GM21619 (cell line): ENCODE results near the gene WDR20.
"Not testable (repeated sequence)": the region's sequence is repeated elsewhere in the genome, so short reads cannot be mapped to it uniquely, and the experiment has no call there.

Experiments used
- ATAC-seq: cut with Tn5 transposase; IDR thresholded peaks from one replicate; pipeline ENCODE4 v1.9.1; 2021; ENCODE audit not compliant: unreplicated experiment

WDR20 gene

DNA sequence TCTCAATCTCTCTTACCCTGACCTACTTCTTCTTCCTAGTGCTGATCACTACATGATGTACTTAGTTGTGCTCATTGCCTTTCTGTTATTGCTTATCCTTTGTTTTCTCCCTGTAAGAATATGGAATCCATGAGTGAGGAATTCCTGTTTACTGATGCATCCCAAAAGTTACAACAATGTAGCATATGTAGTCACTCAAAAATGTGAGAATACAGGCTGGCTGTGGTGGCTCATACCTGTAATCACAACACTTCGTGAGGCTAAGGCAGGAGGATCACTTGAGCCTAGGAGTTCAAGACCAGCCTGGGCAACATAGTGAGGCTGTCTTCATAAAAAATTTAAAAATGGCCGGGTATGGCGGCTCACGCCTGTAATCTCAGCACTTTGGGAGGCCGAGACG, 8.0 kb upstream of the WDR20 start:
- no peak for ATAC-seq

DNA sequence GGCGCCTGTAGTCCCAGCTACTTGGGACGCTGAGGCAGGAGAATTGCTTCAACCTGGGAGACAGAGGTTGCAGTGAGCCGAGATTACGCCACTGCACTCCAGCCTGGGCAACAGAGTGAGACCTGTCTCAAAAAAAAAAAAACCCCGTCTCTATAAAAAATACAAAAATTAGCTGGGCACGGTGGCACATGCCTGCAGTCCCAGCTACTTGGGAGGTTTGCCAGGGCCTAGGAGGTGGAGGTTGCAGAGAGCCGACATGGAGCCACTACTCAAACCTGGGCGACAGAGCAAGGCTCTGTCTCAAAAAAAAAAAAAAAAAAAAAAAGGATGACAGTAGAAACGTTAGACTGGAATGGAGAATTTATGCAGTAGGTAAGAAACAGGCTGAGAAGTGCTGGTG, 5.7 kb upstream of the WDR20 start:
- ATAC-seq = not testable (repeated sequence)

DNA sequence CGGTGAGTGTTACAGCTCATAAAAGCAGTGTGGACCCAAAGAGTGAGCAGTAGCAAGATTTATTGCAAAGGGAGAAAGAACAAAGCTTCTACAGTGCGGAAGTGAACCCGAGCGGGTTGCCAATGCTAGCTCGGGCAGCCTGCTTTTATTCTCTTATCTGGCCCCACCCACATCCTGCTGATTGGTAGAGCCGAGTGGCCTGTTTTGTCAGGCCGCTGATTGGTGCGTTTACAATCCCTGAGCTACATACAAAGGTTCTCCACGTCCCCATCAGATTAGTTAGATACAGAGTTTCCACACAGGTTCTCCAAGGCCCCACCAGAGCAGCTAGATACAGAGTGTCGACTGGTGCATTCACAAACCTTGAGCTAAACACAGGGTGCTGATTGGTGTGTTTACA, 5.0 kb upstream of the WDR20 start:
- not testable (repeated sequence) for ATAC-seq

DNA sequence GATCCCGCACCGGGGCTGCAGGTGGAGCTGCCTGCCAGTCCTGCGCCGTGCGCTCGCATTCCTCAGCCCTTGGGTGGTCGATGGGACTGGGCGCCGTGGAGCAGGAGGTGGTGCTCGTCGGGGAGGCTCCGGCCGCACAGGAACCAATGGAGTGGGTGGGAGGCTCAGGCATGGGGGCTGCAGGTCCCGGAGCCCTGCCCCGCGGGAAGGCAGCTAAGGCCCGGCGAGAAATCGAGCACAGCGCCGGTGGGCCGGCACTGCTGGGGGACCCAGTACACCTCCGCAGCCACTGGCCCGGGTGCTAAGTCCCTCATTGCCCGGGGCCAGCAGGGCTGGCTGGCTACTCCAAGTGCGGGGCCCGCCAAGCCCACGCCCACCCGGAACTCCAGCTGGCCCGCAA, 4.2 kb upstream of the WDR20 start:
- not testable (repeated sequence) for ATAC-seq

DNA sequence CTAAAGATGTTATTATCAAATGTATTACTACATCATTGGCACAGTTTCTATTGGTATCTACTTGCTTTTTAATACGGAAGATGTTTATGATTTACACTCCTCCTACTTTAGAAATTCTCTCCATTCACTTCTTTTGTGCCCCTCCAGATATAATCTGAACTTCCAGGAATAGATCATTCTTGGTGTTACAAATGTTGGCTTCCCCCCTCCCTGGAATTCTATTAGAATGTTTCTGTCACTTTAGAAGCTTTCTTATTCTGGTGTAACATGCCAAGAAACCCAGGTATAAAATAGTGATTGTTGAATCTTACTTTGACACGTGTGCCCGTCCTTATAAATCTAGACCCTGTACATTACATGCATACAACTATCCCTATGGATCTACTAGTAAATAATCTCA, 1.2 kb upstream of the WDR20 start:
- no peak for ATAC-seq

DNA sequence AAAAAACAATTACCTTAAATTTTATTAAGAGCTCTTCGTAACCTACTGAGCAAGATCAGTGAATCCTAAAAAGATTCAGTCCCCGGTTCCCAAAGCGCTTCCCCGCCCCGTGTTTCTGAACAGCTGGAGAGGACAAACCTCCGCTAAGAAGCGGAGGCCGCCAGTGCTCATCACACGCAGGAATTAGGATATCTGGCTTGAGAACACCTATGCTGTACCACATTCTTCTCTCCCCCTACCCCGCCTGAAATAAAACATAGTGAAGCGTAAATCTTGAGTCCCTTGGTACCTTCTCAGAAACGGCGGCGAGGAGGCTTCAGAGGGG, 774 bp upstream of the WDR20 start:
- no peak for ATAC-seq

DNA sequence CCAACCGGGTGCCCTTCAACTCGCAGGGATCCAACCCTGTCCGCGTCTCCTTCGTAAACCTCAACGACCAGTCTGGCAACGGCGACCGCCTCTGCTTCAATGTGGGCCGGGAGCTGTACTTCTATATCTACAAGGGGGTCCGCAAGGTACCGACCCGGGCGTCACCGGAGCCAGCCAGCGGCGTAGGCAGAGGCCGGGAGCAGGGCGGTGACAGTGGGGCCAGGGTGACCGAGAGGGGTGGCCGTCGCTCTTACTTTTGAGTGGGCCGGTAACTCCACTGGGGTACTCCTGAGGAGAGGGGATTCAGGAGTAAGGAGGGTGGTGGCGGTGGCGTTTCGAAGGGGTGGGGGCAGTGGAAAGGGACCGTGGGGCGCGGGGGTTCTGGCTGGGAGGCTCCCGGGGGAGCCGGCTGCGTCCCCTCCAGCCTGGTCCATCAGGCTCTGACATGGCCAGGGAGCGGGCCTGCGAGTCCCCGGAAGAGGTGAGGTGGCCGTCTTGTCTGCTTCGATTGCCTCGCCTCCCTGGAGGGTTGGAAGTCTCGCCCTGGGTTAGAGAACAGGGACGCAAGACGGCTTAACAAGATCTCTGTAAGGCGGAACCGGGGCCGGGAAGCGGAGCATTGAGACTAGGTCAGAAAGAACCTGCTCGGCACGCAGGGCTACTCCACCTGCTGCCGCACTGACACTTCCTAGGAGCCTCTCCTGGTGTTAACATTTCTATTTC, 491 bp downstream of the WDR20 start:
- peak; percentile 13 for ATAC-seq

DNA sequence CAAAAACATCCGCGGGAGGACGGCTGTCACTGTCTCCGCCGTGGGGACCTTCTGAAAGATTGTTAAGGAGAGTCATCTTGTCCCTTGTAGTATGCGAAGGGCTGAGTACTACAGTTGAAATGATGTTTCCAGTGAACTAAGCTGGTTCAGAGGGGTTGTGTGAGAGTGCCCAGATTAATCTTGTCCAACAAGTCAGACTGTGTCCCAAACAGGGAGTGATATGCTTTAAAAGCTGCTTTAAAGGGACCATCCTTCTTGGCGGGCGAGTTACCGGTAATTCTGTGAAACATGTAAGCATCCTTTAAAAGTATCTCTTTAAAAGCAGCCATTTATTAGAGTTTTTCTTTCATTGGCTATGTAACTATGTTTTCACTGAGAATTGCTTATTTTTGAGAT, 1.1 kb downstream of the WDR20 start:
- no peak for ATAC-seq

DNA sequence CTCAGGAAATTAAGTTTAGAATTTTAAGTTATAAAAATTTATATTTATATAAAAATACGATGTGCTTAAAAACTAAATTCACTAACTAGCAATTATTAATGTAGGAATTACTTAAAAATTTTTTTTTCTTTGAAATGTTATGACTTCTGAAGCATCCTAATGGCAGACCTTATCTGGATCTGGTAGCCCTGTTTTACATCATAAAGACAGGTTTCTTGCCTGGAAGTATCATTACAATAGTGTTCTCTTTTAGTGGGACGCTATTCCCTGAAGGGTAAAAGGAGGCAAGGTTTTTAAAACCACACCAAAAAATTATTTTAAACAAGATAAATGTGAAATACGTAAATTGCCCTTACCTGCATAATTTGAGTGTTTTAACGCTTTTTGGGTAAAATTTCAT, 2.1 kb downstream of the WDR20 start:
- ATAC-seq = no peak

DNA sequence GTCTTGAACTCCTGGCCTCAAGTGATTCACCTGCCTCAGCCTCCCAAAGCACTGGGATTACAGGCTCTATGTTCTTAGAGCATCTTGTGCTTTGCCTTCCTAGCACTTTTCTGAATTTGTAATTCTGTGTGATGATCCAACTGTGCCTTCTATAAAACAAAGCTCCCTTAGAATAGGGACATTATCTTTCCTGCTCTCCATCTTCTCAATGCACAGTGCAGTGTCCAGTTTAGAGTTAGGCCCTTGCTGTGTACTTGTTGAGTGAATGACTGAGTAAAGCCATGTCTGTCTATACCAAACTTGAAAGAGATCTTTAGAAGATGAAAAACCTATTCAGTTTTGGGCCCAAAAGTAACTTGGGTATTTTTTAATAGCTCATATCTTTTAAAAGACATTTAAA, 5.2 kb downstream of the WDR20 start:
- no peak for ATAC-seq

DNA sequence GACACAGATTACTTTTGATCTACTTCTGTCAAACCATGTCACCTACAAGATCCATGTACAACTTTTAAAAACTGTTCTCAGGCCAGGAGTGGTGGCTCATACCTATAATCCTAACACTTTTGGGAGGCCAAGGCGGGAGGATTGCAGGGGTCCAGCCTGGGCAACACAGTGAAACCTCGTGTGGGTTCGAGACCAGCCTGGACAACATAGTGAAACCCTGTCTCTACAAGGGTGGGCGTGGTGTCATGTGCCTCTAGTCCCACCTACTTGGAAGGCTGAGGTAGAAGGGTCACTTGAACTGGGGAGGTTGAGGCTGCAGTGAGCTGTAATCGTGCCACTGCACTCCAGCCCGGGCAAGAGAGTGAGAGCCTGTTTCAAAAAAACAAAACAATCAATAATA, 5.7 kb downstream of the WDR20 start:
- no peak for ATAC-seq

DNA sequence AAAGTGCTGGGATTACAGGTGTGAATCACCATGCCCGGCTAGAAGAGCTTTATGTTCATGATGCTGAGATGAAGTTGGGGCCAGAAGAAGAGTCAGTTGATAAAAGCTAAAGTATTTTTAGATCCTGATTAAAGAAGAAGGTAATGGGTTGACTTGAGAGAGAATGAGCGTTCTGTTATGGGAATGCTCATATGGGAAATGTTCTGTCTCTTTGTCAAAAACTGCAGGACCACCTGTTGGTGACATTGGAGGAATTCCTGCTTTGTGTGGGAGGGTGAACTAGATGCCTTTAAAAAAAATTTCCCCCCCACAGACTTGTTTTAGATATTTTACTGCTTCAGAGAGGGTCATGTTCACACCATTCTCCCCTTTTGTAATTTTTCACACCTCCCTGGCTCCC, 6.7 kb downstream of the WDR20 start:
- ATAC-seq = no peak

DNA sequence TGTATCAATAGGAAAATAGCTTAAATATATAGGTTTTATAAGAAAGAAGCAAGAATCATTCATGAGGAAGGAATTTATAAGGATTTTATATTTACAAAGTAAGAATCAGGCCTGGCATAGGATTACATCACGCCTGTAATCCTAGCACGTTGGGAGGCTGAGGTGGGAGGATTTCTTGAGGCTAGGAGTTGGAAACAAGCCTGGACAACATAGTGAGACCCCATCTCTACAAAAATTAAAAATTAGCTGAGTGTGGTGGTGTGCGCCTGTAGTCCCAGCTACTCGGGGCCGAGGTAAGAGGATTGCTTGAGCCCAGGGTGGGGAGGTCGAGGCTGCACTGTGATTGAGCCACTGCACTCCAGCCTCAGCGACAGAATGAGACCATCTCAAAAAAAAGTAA, 10.4 kb downstream of the WDR20 start:
- ATAC-seq = no peak

DNA sequence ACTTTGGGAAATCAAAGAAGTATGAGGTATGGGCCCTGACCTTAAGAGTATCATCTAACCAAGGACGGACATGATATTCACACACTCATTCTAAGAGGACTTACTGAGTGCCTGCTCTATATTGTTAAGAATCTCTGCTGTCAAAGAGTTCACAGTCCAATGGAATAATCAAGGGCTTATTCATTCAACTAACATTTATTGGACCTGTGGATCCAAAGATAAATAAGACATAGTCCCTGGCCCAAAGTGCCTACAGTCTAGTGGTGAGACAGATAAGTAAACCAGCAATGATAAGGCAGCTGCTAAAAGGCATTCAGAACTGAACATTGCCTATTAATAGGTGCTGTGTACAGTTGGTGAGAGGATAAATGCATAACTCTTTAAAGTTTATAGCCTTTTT, 11.0 kb downstream of the WDR20 start:
- ATAC-seq = no peak

DNA sequence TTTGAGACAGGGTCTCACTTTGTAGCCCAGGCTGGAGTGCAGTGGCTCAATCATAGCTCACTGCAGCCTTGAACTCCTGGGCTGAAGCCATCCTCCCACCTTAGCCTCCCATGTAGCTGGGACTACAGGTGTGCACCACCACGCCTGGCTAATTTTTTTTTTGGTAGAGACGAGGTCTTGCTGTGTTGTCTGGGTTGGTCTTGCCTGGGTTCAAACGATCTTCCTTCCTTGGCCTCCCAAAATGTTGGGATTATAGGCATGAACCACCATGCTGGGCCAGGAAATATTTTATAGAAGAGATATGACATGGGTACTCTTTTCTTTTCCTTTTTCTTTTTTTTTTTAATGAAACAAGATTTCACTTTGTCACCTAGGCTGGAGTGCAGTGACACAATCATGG, 11.7 kb downstream of the WDR20 start:
- not testable (repeated sequence) for ATAC-seq

DNA sequence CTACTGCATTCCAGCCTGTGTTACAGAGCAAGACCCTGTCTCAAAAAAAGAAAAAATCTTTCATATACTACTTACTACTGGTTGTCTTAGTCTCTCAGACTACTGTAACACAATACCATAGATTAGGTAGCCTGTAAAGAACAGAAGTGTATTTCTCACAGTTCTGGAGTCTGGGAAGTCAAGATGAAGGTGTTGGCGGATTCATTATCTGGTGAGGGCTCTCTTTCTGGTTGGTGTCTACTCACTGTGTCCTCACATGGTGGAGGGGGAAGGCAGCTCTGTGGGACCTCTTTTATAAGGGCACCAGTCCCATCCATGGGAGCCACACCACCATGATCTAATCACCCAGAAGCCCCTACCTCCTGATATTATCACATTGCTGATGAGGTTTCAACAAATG, 14.4 kb downstream of the WDR20 start:
- no peak for ATAC-seq

DNA sequence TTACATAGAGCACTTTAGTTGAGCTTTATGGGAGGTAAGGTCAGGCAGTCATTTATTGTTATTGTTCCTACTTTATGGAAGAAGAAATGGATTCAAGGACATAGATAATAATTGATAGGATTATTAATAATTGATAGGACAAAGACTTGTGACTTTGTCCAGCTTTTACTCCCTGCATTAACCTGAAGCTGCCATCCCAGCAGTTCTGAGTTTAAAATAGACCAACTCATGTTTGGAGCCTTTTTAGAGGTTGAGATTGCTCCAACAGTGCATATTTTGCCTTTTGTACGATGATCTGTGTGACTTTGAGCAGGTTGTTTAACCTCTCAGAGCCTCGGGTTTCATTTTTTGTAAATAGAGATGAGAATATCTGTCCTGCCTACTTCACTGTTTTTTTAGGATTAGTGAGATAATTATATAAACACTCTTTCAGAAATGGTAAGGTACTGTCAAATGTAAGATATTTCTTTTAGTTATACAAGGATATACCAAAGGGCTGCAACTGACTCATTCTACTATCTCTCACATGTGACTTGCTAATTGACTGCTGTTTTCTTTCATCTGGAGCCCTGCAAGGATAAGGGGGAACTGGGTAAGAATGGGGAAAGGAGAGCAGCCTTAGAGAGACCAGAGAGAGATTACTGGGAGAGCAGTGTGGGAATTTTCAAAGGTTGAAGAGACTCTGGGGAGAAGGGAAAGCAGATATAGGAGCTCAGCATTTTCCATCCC, 15.3 kb downstream of the WDR20 start:
- no peak for ATAC-seq

DNA sequence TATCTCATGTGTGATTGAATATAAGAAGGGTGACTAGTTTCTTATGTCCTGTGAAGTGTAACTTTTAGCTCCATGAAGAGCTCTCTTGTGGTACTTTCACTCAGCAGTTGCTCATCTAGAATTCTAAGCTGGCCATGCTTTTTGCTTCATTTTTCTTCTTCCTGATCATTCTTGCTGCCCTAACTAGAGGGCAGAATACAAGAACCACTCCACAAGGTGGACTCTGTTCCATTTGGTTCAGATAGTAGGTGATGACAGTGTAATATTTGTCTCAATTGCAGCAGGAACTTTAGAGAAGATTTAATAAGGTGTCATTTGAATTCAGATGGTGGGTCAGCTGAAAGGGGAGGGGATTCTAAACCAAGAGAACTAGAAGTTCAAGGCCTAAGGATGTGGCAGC, 17.6 kb downstream of the WDR20 start:
- no peak for ATAC-seq

DNA sequence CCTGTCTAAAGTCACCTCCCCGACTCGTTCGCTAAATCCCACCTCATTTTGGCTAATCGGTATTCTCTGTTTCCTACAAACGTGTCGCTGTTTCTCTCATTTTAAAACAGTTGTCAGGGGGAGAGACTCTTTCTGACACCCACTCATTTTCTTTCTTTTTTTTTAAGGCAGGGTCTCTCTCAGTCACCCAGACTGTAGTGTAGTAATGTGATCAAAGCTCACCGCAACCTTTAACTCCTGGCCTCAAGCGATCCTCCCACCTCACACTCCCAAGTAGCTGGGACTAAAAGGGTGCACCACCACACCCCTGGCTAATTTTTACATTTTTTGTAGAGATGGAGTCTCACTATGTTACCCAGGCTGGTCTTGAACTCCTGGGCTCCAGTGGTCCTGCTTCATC, 19.1 kb downstream of the WDR20 start:
- no peak for ATAC-seq

DNA sequence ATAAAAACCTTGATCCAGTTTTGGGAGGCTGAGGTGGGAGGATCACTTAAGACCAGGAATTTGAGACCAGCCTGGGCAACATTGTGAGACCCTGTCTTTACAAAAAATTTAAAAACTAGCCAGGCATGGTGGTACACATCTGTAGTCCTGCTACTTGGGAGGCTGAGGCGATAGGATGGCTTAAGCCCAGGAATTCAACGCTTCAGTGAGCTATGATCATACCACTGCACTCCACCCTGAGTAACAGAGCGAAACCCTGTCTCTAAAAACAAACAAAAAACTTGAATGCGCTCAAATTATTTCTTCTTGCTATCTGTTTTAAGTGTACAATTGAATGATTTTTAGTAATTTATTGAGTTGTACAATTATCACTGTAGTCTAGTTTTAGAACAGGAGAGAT, 20.1 kb downstream of the WDR20 start:
- no peak for ATAC-seq

DNA sequence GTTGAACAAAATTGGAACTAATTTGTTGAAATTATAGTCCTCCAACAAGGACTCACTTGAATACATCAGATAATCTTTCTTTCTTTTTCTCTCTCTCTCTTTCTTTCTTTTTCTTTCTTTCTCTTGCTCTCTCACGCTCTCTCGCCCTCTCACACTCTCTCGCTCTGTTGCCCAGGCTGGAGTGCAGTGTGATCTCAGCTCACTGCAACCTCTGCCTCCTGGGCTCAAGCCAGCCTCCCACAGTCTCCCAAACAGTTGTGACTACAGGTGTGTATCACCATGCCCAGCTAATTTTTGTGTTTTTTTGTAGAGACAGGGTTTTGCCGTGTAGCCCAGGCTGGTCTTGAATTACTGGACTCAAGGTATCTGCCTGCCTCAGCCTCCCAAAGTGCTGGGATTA, 22.8 kb downstream of the WDR20 start:
- ATAC-seq = no peak

DNA sequence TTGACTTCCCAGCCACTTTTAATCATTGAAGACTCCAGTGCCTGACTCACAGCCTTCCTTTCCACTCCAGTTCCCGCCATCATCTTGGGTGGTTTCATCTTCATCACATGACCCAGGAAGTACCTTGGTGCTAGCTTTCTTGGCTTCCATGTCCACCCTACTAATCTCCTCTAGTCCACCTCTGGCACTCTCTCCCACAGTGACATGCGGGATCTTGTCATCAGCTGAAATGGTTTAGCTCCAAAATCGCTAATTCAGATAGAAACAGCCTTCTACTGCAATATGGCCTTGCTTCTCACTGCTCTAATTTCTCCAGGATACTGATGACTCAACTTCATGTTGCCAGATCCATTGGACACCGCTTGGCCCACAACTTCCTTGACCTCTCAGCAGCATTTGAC, 24.5 kb downstream of the WDR20 start:
- no peak for ATAC-seq

DNA sequence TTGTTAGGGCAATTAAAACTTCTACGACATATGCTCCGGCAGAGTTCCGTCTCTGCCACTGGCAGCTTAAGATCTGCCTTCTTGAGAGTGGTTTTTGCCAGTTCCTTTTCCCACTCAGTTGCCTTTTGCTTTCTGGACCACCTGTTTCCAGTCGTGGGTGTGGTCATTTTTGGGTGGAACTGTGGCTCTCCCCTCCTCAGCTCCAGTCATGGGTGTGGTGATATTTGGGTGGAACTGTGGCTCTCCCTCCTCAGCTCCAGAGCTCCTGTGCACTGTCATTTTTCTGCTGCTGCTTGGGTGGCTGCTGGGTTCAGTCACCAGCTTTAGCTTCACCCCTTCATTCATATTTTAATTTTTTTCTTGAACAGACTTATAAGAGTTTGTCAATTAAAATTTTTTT, 25.3 kb downstream of the WDR20 start:
- no peak for ATAC-seq
